DOHH2 (cell line): ENCODE data around the gene HERC3.

ENCODE experiments used
- H3F3A ChIP-seq: fragments of 200-600 bp; sonication (generic), shearing (Covaris generic); 2 replicates; pipeline ENCODE4 v1.6.0; 2016; ENCODE audit warnings: antibody characterized with exemption, mild to moderate bottlenecking; ENCODE audit not compliant: control insufficient read depth, insufficient read depth
- H3K27ac ChIP-seq: fragments of 200-600 bp; sonication (generic); 2 replicates; pipeline ENCODE4 v1.5.1; 2014; ENCODE audit warnings: low read depth, mild to moderate bottlenecking, low read length, moderate library complexity
- H3K27me3 ChIP-seq: fragments of 200-600 bp; sonication (generic); 2 replicates; pipeline ENCODE4 v1.6.1; 2014; ENCODE audit warnings: mild to moderate bottlenecking, low read length, mixed read lengths; ENCODE audit not compliant: control insufficient read depth
- H3K36me3 ChIP-seq: fragments of 200-600 bp; sonication (generic); 2 replicates; pipeline ENCODE4 v1.6.1; 2014; ENCODE audit warnings: mild to moderate bottlenecking, low read length, moderate library complexity, mixed read lengths; ENCODE audit not compliant: control insufficient read depth
- H3K4me1 ChIP-seq: fragments of 200-600 bp; sonication (generic); 2 replicates; pipeline ENCODE4 v1.6.1; 2014; ENCODE audit warnings: mild to moderate bottlenecking, low read length, mixed read lengths; ENCODE audit not compliant: control insufficient read depth
- H3K4me2 ChIP-seq: fragments of 200-600 bp; sonication (generic); 2 replicates; pipeline ENCODE4 v1.6.0; 2014; ENCODE audit warnings: mild to moderate bottlenecking, low read length, moderate library complexity
- H3K4me3 ChIP-seq: fragments of 200-600 bp; sonication (generic); 2 replicates; pipeline ENCODE4 v1.5.1; 2014; ENCODE audit warnings: mild to moderate bottlenecking, low read length, mixed read lengths
- H3K79me2 ChIP-seq: fragments of 200-600 bp; sonication (generic); 2 replicates; pipeline ENCODE4 v1.6.1; 2014; ENCODE audit warnings: mild to moderate bottlenecking, low read length, mixed read lengths; ENCODE audit not compliant: control insufficient read depth
- H3K9me2 ChIP-seq: fragments of 200-600 bp; sonication (generic); replicated peaks from 2 replicates; pipeline ENCODE4 v1.6.1; 2014; ENCODE audit warnings: mild to moderate bottlenecking, low read length, mixed read lengths; ENCODE audit not compliant: control insufficient read depth
- H3K9me3 ChIP-seq: fragments of 200-600 bp; sonication (generic); 2 replicates; pipeline ENCODE4 v1.6.1; 2014; ENCODE audit warnings: antibody characterized with exemption, low read length, mixed read lengths; ENCODE audit not compliant: control insufficient read depth, insufficient read depth
- H4K20me1 ChIP-seq: fragments of 200-600 bp; sonication (generic); 2 replicates; pipeline ENCODE4 v1.6.0; 2014; ENCODE audit warnings: low read depth, mild to moderate bottlenecking, antibody characterized with exemption, low read length, moderate library complexity; ENCODE audit not compliant: control insufficient read depth, insufficient read depth
- CTCF ChIP-seq: fragments of 200-600 bp; sonication (generic); IDR thresholded peaks from one replicate; pipeline ENCODE4 v1.5.1; 2014; ENCODE audit warnings: antibody characterized with exemption, mild to moderate bottlenecking, low read depth, low read length; ENCODE audit not compliant: poor library complexity, severe bottlenecking
- EZH2phosphoT487 ChIP-seq: fragments of 200-600 bp; sonication (generic); IDR thresholded peaks from 2 replicates; pipeline ENCODE4 v1.6.1; 2017; ENCODE audit warnings: borderline replicate concordance, mild to moderate bottlenecking, antibody characterized with exemption, low read length, moderate library complexity, mixed read lengths

HERC3 gene

GRCh38 chr4:88709989-88710388 is 117.7 kb downstream of the HERC3 start:
- H3K9me3 ChIP-seq: no peaks in the 10 kb centered on the region
- H3K79me2 ChIP-seq: no peaks in the 10 kb centered on the region
- no peaks in the 10 kb centered on the region for H4K20me1 ChIP-seq
- no peak overlapping the region for H3K4me2 ChIP-seq
- H3K4me1 ChIP-seq: no peaks in the 10 kb centered on the region
- no peak overlapping the region for H3K27ac ChIP-seq
- H3K27me3 ChIP-seq: no peaks in the 10 kb centered on the region
- no peaks in the 10 kb centered on the region for H3K36me3 ChIP-seq
- H3F3A ChIP-seq: no peaks in the 10 kb centered on the region
- no peaks in the 10 kb centered on the region for H3K9me2 ChIP-seq
- no peak overlapping the region for H3K4me3 ChIP-seq
- TF ChIP-seq EZH2phosphoT487 (no peak), CTCF (no peak)

- Histone ChIP-seq H3F3A (no peaks in the 10 kb centered on the region), H3K4me3 (no peak overlapping the region), H3K4me1 (no peaks in the 10 kb centered on the region), H3K4me2 (no peak overlapping the region), H3K9me3 (peaks cover 3% of the 10 kb centered on the region; the same call in 1 of the 2 replicates), H3K27ac (no peak overlapping the region), H3K79me2 (no peaks in the 10 kb centered on the region), H3K27me3 (no peaks in the 10 kb centered on the region), H3K9me2 (no peaks in the 10 kb centered on the region), H3K36me3 (no peaks in the 10 kb centered on the region), H4K20me1 (no peaks in the 10 kb centered on the region)
- TF ChIP-seq CTCF (no peak), EZH2phosphoT487 (no peak)
These were observed 121.5 kb downstream of the HERC3 start for GRCh38 chr4:88713782-88714181.

- TF ChIP-seq CTCF (no peak), EZH2phosphoT487 (no peak)
- H3K9me3 ChIP-seq: peaks cover 3% of the 10 kb centered on the region; the same call in 1 of the 2 replicates
- H3K4me2 ChIP-seq: no peak overlapping the region
- no peaks in the 10 kb centered on the region for H4K20me1 ChIP-seq
- no peak overlapping the region for H3K4me3 ChIP-seq
- H3K4me1 ChIP-seq: no peaks in the 10 kb centered on the region
- H3K27me3 ChIP-seq: no peaks in the 10 kb centered on the region
- no peaks in the 10 kb centered on the region for H3K9me2 ChIP-seq
- H3K79me2 ChIP-seq: no peaks in the 10 kb centered on the region
- no peaks in the 10 kb centered on the region for H3F3A ChIP-seq
- H3K27ac ChIP-seq: no peak overlapping the region
- no peaks in the 10 kb centered on the region for H3K36me3 ChIP-seq
These were observed 125.8 kb downstream of the HERC3 start for GRCh38 chr4:88718098-88718497.
